Lower leg skin (tissue), 4 donors: ENCODE data around the gene NOL4L. TPM values are rescaled to one million over a fixed set of nuclear protein-coding genes. Genes with fewer than 3 reads are reported as not detected.

ENCODE experiments used
- DNase-seq, 2 donors: peaks; one replicate each; pipeline ENCODE4 v3.0.0-alpha.2; 2019; ENCODE audit warnings: low spot score in 2 of 2
- H3K4me3 ChIP-seq: fragments of 200-600 bp; sonication (generic); 2 replicates; pipeline ENCODE4 v1.5.1; 2017; ENCODE audit warnings: mild to moderate bottlenecking, low read depth; ENCODE audit not compliant: poor library complexity, severe bottlenecking
- POLR2A ChIP-seq, 2 donors: fragments of 450-650 bp; IDR thresholded peaks; one replicate each; pipeline ENCODE4 v1.6.1; 2016 to 2017; ENCODE audit warnings: antibody characterized with exemption in 2 of 2, mild to moderate bottlenecking in 1 of 2, moderate library complexity in 1 of 2
- WGBS, 2 donors: methylation state at CpG; one replicate each; pipeline ENCODE4 v1.1.5; 2018; 5-methylcytosine and 5-hydroxymethylcytosine counted together
- intact Hi-C: fragments of 100-400 bp; cut with DNase I; formaldehyde crosslinking; loops from one replicate; pipeline ENCODE4 v1.15.0; 2023; ENCODE audit warnings: low total_unique reads
- total RNA-seq, 4 donors: library from RNA; depleted of rRNA; stranded (reverse); fragments of >200 nt; gene quantifications; one replicate each; pipeline ENCODE4 v1.1.0, GENCODE V29; 2016
- TF ChIP-seq, protein P1 (sequence below), 3 donors: fragments of 450-650 bp; IDR thresholded peaks; one replicate each; pipeline ENCODE4 v1.5.1; 2016; ENCODE audit warnings: antibody characterized with exemption in 3 of 3, mild to moderate bottlenecking in 3 of 3, moderate library complexity in 2 of 3

NOL4L gene
- total RNA-seq, 4 donors from 2014 or later: 4.6 to 10.4 (median 7.0) TPM

DNA sequence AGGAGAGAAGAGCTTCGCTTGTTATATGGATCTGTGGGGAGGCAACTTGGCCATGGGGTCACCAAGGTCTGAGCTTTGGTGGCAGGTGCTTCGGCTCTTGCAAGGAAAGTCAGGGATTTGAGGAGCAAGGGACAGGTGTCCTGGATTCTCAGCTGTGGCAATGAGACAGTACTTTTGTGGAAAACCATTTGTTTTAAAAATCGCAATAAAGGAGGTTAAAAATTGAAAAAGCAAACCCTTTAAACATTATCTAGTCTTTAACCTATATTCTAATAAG is 64.3 kb downstream of the NOL4L start:
- WGBS, 2 donors: 63 to 93% methylated on average over 3 of the region's 3 CpGs
- no peak for TF ChIP-seq POLR2A (IDR thresholded peaks at IDR 0.05)
- TF ChIP-seq, protein P1, sequence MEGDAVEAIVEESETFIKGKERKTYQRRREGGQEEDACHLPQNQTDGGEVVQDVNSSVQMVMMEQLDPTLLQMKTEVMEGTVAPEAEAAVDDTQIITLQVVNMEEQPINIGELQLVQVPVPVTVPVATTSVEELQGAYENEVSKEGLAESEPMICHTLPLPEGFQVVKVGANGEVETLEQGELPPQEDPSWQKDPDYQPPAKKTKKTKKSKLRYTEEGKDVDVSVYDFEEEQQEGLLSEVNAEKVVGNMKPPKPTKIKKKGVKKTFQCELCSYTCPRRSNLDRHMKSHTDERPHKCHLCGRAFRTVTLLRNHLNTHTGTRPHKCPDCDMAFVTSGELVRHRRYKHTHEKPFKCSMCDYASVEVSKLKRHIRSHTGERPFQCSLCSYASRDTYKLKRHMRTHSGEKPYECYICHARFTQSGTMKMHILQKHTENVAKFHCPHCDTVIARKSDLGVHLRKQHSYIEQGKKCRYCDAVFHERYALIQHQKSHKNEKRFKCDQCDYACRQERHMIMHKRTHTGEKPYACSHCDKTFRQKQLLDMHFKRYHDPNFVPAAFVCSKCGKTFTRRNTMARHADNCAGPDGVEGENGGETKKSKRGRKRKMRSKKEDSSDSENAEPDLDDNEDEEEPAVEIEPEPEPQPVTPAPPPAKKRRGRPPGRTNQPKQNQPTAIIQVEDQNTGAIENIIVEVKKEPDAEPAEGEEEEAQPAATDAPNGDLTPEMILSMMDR (IDR thresholded peaks at IDR 0.05): no peak
- H3K4me3 ChIP-seq: no peak overlapping the region
- intact Hi-C loops: no loop called here
- no peak for DNase-seq

DNA sequence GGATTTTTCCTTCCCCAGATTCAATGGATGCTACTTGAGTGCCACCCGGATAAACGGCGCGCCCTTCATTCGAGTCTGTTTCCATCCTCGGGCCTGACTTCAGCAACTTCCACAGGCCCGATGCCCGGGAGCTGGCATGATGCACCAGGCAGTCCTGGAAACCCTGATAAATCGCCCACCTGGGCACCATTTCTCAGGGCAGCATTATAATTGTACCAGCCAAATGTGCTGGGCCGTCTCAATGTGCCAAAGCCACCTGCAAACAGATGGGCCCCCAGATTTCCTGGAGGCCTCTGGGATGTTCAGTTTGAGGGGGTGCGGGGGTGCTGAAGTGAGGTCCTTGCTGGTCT is 65.8 kb downstream of the NOL4L start:
- TF ChIP-seq, protein P1 (IDR thresholded peaks at IDR 0.05): no peak
- no peak for TF ChIP-seq POLR2A (IDR thresholded peaks at IDR 0.05)
- no peak overlapping the region for H3K4me3 ChIP-seq
- WGBS, 2 donors: 70 to 88% methylated on average over 11 of the region's 11 CpGs
- intact Hi-C loops: no loop called here
- no peak for DNase-seq

DNA sequence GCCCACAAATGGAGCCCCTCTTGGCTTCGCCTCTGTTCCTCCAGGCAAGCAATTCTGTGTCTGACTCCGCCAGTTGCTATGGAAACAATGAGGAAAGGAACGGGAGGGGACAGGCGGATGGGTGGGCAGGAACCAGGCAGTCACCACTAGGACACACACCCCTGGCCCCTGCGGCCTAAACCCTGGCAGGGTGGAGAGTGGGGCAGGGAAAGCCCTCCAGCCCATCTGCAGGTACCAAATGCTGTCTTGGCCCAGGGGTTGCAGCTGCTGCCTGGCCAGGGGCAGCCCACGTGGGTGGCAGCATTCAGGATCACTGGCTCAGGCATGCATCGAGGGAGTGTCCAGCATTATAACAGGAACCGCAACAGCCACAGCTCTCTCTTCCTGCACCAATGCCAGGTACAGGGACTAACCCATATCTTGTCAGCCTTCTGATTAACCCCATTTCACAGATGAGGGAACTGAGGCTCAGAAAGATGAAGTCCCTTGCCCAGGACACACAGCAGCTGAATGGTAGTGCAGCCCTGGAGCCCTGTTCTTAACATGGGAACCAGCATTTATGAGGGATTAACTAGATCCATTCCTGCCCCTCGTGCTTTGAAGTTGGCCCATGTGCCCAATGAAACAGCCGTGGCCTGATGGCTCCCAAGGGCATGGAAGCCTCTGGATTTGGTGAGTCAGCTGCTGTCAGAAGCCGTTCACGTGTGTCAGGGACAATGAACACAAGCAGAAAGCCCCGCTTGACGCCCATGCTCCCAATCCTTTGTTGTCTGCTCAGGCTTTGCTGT is 66.3 kb downstream of the NOL4L start:
- intact Hi-C loops: no loop called here
- no peak for TF ChIP-seq POLR2A (IDR thresholded peaks at IDR 0.05)
- TF ChIP-seq, protein P1 (IDR thresholded peaks at IDR 0.05): no peak
- DNase-seq: no peak
- no peak overlapping the region for H3K4me3 ChIP-seq
- WGBS, 2 donors: 44 to 53% methylated on average over 13 to 14 of the region's 14 CpGs

DNA sequence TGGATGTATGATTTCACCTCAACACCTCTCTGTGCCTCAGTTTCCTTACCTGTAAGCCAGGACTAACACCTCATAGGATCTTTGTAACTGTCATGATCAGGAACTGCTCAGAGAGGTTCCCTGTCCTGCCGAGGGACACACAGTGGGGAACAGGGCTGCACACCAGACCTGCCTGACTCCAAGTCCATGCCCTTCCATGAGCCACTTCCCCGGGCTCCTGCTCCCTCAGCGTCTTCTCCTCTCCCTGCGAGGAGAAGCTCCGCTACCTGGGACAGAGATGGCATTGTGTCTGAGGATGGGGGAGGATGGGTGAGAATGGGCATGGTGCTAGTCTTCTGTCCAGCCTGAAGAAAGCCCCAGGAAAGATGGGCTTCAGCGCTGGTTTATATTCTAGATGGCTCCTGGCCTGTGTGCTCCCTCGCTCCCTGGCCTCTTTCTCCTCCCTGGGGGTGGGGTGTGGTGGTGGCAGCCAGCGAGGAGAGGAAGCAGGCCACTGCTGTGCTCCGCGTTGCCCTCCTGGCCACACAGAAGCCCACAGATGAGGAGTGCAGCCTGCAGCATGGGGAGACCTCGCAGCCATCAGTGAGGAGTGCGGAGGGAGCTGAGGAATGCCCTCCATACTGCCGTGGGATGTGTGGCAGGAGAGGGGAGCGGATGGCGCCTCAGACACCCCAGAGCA is 67.1 kb downstream of the NOL4L start:
- TF ChIP-seq POLR2A (IDR thresholded peaks at IDR 0.05): no peak
- TF ChIP-seq, protein P1 (IDR thresholded peaks at IDR 0.05): no peak
- no peak for DNase-seq
- no peak overlapping the region for H3K4me3 ChIP-seq
- WGBS, 2 donors: 56 to 72% methylated on average over 11 to 15 of the region's 15 CpGs
- intact Hi-C loops: no loop called here

DNA sequence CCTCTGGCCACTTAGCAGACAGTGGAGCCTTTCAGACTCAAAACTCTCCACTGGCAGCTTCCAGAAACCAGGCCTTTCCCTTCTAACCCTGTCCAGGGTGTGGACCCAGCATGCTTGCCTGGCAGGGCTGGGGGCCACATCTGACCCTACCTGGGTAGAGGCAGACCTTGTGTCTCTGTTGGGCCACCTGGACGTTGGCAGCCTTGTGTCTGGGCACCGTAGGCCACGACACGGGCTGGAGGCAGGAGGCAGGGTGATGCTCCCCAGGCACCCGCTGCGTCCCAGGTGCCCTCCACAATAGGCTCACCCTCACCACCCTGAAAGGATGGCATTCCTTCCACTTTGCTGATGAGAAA is 67.6 kb downstream of the NOL4L start:
- H3K4me3 ChIP-seq: no peak overlapping the region
- 63 to 66% methylated on average over 4 of the region's 6 CpGs for WGBS, 2 donors
- intact Hi-C loops: no loop called here
- DNase-seq: no peak
- TF ChIP-seq POLR2A (IDR thresholded peaks at IDR 0.05): no peak
- TF ChIP-seq, protein P1 (IDR thresholded peaks at IDR 0.05): no peak
